Neural progenitor cell (in vitro differentiated cells): ENCODE data around the gene AKAP6. TPM values are rescaled to one million over a fixed set of nuclear protein-coding genes. Genes with fewer than 3 reads are reported as not detected.

Experiments
- DNase-seq: peaks from one replicate; pipeline ENCODE4 v3.0.0-alpha.2; 2016; ENCODE audit warnings: low spot score
- H2AFZ ChIP-seq: fragments of 200-600 bp; sonication (generic); replicated peaks from 2 replicates; pipeline ENCODE4 v1.6.1; 2016; ENCODE audit warnings: antibody characterized with exemption
- H3F3A ChIP-seq: fragments of 200-600 bp; sonication (generic); 2 replicates; pipeline ENCODE4 v1.6.1; 2016; ENCODE audit warnings: antibody characterized with exemption, low read depth
- H3K27ac ChIP-seq: fragments of 200-600 bp; sonication (generic); 2 replicates; pipeline ENCODE4 v1.5.1; 2016; ENCODE audit warnings: mild to moderate bottlenecking
- H3K27me3 ChIP-seq: fragments of 200-600 bp; sonication (generic); 2 replicates; pipeline ENCODE4 v1.6.1; 2016; ENCODE audit warnings: mild to moderate bottlenecking, moderate library complexity
- H3K36me3 ChIP-seq: fragments of 200-600 bp; sonication (generic); 2 replicates; pipeline ENCODE4 v1.5.1; 2016
- H3K4me1 ChIP-seq: fragments of 200-600 bp; sonication (generic); 2 replicates; pipeline ENCODE4 v1.6.1; 2016; ENCODE audit warnings: mixed run types
- H3K4me2 ChIP-seq: fragments of 200-600 bp; sonication (generic); 2 replicates; pipeline ENCODE4 v1.6.1; 2016
- H3K4me3 ChIP-seq: fragments of 200-600 bp; sonication (generic); 2 replicates; pipeline ENCODE4 v1.5.1; 2016
- H3K79me2 ChIP-seq: fragments of 200-600 bp; sonication (generic); 2 replicates; pipeline ENCODE4 v1.6.1; 2016; ENCODE audit warnings: low read depth
- H3K9ac ChIP-seq: fragments of 200-600 bp; sonication (generic); 2 replicates; pipeline ENCODE4 v1.6.1; 2016
- H3K9me3 ChIP-seq: fragments of 200-600 bp; sonication (generic); 2 replicates; pipeline ENCODE4 v1.5.1; 2016; ENCODE audit warnings: low read depth
- H4K20me1 ChIP-seq: fragments of 200-600 bp; sonication (generic); 2 replicates; pipeline ENCODE4 v1.6.1; 2016; ENCODE audit warnings: low read depth
- H3K27ac Mint-ChIP-seq: 3 replicates; pipeline ENCODE4 v1.8.0; 2021; ENCODE audit warnings: mixed read lengths
- H3K27me3 Mint-ChIP-seq: 2 replicates; pipeline ENCODE4 v1.8.0; 2022; ENCODE audit warnings: low read depth, mild to moderate bottlenecking, inconsistent platforms, moderate library complexity, mixed read lengths; ENCODE audit not compliant: insufficient read depth
- H3K36me3 Mint-ChIP-seq: 3 replicates; pipeline ENCODE4 v1.8.0; 2021; ENCODE audit warnings: mixed read lengths
- H3K4me1 Mint-ChIP-seq: 3 replicates; pipeline ENCODE4 v1.8.0; 2021; ENCODE audit warnings: mixed read lengths
- H3K4me3 Mint-ChIP-seq: 3 replicates; pipeline ENCODE4 v1.8.0; 2021; ENCODE audit warnings: mild to moderate bottlenecking, moderate library complexity, mixed read lengths
- H3K9me3 Mint-ChIP-seq: 3 replicates; pipeline ENCODE4 v1.8.0; 2020; ENCODE audit warnings: mixed read lengths
- EZH2 ChIP-seq: fragments of 200-600 bp; sonication (generic); IDR thresholded peaks from 2 replicates; pipeline ENCODE4 v1.6.1; 2017; ENCODE audit warnings: antibody characterized with exemption, mild to moderate bottlenecking, moderate library complexity
- EZH2phosphoT487 ChIP-seq: fragments of 200-600 bp; sonication (generic); IDR thresholded peaks from 2 replicates; pipeline ENCODE4 v1.6.1; 2017; ENCODE audit warnings: antibody characterized with exemption
- total RNA-seq: library from RNA; depleted of rRNA; stranded (reverse); fragments of >200 nt; gene quantifications from 2 replicates; pipeline ENCODE4 v1.2.3, GENCODE V29; 2015; ENCODE audit warnings: low replicate concordance
- TF ChIP-seq, protein P1 (sequence below): fragments of 200-600 bp; sonication (generic); IDR thresholded peaks from 2 replicates; pipeline ENCODE4 v1.5.1; 2017; ENCODE audit warnings: antibody characterized with exemption, mild to moderate bottlenecking

The AKAP6 gene
- total RNA-seq, 1 donor from 2014 or later: 3.7 TPM

DNA sequence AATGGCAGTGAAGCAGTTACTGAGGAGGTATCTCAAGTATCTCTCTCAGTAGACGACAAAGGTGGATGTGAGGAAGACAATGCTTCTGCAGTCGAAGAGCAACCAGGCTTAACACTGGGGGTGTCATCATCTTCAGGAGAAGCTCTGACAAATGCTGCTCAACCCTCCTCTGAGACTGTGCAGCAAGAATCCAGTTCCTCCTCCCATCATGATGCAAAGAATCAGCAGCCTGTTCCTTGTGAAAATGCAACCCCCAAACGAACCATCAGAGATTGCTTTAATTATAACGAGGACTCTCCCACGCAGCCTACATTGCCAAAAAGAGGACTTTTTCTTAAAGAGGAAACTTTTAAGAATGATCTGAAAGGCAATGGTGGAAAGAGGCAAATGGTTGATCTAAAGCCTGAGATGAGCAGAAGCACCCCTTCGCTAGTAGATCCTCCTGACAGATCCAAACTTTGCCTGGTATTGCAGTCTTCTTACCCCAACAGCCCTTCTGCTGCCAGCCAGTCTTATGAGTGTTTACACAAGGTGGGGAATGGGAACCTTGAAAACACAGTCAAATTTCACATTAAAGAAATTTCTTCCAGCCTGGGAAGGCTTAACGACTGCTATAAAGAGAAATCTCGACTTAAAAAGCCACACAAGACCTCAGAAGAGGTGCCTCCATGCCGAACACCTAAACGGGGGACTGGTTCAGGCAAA, 216.6 kb downstream of the AKAP6 start:
- Histone ChIP-seq H3K4me3 (no peak overlapping the region), H4K20me1 (no peaks in the 10 kb centered on the region), H3K36me3 (no peaks in the 10 kb centered on the region), H3K4me1 (no peaks in the 10 kb centered on the region), H3K27ac (no peak overlapping the region), H3K9me3 (no peaks in the 10 kb centered on the region), H3K27me3 (no peaks in the 10 kb centered on the region), H3F3A (no peaks in the 10 kb centered on the region), H3K9ac (no peak overlapping the region), H3K4me2 (no peak overlapping the region), H2AFZ (peak overlapping the region; percentile 3), H3K79me2 (no peaks in the 10 kb centered on the region)
- DNase-seq: no peak
- TF ChIP-seq EZH2phosphoT487: no peak
- TF ChIP-seq, protein P1, sequence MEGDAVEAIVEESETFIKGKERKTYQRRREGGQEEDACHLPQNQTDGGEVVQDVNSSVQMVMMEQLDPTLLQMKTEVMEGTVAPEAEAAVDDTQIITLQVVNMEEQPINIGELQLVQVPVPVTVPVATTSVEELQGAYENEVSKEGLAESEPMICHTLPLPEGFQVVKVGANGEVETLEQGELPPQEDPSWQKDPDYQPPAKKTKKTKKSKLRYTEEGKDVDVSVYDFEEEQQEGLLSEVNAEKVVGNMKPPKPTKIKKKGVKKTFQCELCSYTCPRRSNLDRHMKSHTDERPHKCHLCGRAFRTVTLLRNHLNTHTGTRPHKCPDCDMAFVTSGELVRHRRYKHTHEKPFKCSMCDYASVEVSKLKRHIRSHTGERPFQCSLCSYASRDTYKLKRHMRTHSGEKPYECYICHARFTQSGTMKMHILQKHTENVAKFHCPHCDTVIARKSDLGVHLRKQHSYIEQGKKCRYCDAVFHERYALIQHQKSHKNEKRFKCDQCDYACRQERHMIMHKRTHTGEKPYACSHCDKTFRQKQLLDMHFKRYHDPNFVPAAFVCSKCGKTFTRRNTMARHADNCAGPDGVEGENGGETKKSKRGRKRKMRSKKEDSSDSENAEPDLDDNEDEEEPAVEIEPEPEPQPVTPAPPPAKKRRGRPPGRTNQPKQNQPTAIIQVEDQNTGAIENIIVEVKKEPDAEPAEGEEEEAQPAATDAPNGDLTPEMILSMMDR: no peak
- TF ChIP-seq EZH2: no peak
- no peak overlapping the region for H3K27ac Mint-ChIP-seq
- H3K27me3 Mint-ChIP-seq: no peaks in the 10 kb centered on the region
- H3K4me3 Mint-ChIP-seq: no peak overlapping the region
- no peaks in the 10 kb centered on the region for H3K36me3 Mint-ChIP-seq
- H3K4me1 Mint-ChIP-seq: no peaks in the 10 kb centered on the region
- H3K9me3 Mint-ChIP-seq: no peaks in the 10 kb centered on the region

DNA sequence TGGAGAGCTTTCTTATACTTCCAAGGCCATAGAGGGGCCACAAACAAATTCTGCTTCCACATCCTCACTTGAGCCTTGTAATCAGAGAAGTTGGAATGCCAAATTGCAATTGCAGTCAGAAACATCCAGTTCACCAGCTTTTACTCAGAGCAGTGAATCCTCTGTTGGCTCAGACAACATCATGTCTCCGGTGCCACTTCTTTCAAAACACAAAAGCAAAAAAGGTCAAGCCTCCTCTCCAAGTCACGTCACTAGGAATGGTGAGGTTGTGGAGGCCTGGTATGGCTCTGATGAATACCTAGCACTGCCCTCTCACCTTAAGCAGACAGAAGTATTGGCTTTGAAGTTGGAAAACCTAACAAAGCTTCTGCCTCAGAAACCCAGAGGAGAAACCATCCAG, 217.1 kb downstream of the AKAP6 start:
- Histone ChIP-seq H3K4me2 (no peak overlapping the region), H2AFZ (no peak overlapping the region), H3K4me3 (no peak overlapping the region), H3K9ac (no peak overlapping the region), H3K36me3 (no peaks in the 10 kb centered on the region), H3K27me3 (no peaks in the 10 kb centered on the region), H3K27ac (no peak overlapping the region), H3K4me1 (no peaks in the 10 kb centered on the region), H3K79me2 (no peaks in the 10 kb centered on the region), H4K20me1 (no peaks in the 10 kb centered on the region), H3F3A (no peaks in the 10 kb centered on the region), H3K9me3 (no peaks in the 10 kb centered on the region)
- Mint-ChIP-seq H3K4me3 (no peak overlapping the region), H3K27ac (no peak overlapping the region), H3K9me3 (no peaks in the 10 kb centered on the region), H3K27me3 (no peaks in the 10 kb centered on the region), H3K36me3 (no peaks in the 10 kb centered on the region), H3K4me1 (no peaks in the 10 kb centered on the region)
- TF ChIP-seq EZH2phosphoT487 (no peak), EZH2 (no peak)
- TF ChIP-seq, protein P1: no peak
- DNase-seq: no peak

DNA sequence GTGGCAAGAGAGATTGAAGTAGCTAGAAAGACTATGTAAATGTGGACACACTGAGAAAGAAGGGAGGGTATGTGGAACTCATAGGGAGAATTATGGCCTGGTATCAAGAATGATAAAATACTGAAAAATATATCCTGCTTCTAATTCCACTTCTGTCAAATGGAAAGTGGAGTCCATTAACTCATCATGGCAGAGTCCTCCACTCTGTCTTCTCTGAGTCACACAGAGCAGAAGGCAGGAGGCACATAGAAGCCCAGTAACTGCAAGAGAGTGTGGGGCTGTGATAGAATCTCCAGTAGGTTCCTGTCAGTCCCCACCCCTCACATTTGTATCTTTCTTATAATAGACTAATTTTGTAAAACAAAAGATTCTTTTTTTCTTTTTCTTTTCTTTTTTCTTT, 223.7 kb downstream of the AKAP6 start:
- no peak overlapping the region for H3K27ac ChIP-seq
- no peaks in the 10 kb centered on the region for H3F3A ChIP-seq
- no peak for DNase-seq
- H3K79me2 ChIP-seq: no peaks in the 10 kb centered on the region
- no peaks in the 10 kb centered on the region for H3K4me1 ChIP-seq
- no peaks in the 10 kb centered on the region for H3K27me3 Mint-ChIP-seq
- no peak overlapping the region for H3K9ac ChIP-seq
- H2AFZ ChIP-seq: no peak overlapping the region
- no peaks in the 10 kb centered on the region for H3K9me3 ChIP-seq
- H3K4me3 ChIP-seq: no peak overlapping the region
- no peak overlapping the region for H3K4me2 ChIP-seq
- no peaks in the 10 kb centered on the region for H3K36me3 Mint-ChIP-seq
- H4K20me1 ChIP-seq: no peaks in the 10 kb centered on the region
- no peaks in the 10 kb centered on the region for H3K27me3 ChIP-seq
- no peaks in the 10 kb centered on the region for H3K4me1 Mint-ChIP-seq
- H3K27ac Mint-ChIP-seq: no peak overlapping the region
- TF ChIP-seq, protein P1: no peak
- TF ChIP-seq EZH2phosphoT487 (no peak), EZH2 (no peak)
- H3K36me3 ChIP-seq: no peaks in the 10 kb centered on the region
- no peak overlapping the region for H3K4me3 Mint-ChIP-seq
- no peaks in the 10 kb centered on the region for H3K9me3 Mint-ChIP-seq
